HepG2 (cell line): ENCODE data around the gene GUCA1A. TPM values are rescaled to one million over a fixed set of nuclear protein-coding genes. Genes with fewer than 3 reads are reported as not detected.

Experiments used
- ATAC-seq: fragments of 200-7000 bp; cut with Tn5 transposase; 3 replicates; pipeline ENCODE4 v1.9.1; 2020; ENCODE audit warnings: mild to moderate bottlenecking, moderate library complexity
- BruUV-seq: library from RNA; stranded (reverse); fragments of 400-500 nt; replicated peaks from 2 replicates; lab custom pipeline; 2021; lab: Mats Ljungman, UMichigan
- CTCF ChIA-PET: fragments of 300-600 bp; formaldehyde crosslinking; extraction: SDS; loops from one replicate; lab custom pipeline; 2021; ENCODE audit warnings: low total read pairs, inconsistent platforms, low intra/inter-chr PET ratio; lab: Yijun Ruan, JAX
- POLR2A ChIA-PET: fragments of 350-600 bp; sonication (Branson Sonifier 250); formaldehyde crosslinking; loops from one replicate; lab custom pipeline; 2020; ENCODE audit warnings: antibody characterized with exemption, inconsistent platforms; lab: Yijun Ruan, JAX
- DNase-seq: peaks from one replicate; pipeline ENCODE4 v3.0.0-alpha.2; 2015; ENCODE audit warnings: low spot score
- FAIRE-seq: peaks from 3 replicates; lab custom pipeline; 2011; peaks lifted over from hg19 to GRCh38; lab: Jason Lieb, UNC
- H2AFZ ChIP-seq: one replicate; pipeline ENCODE4 v1.6.1; 2011; ENCODE audit warnings: low read length, inconsistent platforms
- H3K27ac ChIP-seq: fragments of 300-600 bp; 3 replicates; pipeline ENCODE4 v1.8.0; 2011; ENCODE audit warnings: mixed run types, mild to moderate bottlenecking, mixed read lengths, low read length, inconsistent platforms; ENCODE audit not compliant: insufficient read depth; ENCODE audit errors: extremely low read length
- H3K27me3 ChIP-seq, 2 experiments: fragments of 200-600 bp in 1 of 2; 2 replicates in 1 of 2; 3 replicates in 1 of 2; pipeline versions ENCODE4 v1.6.0 to v1.8.0; 2011; ENCODE audit warnings: low read length in 2 of 2, mild to moderate bottlenecking in 2 of 2, moderate library complexity in 2 of 2, inconsistent platforms in 1 of 2; ENCODE audit not compliant: insufficient read depth in 2 of 2, control insufficient read depth in 1 of 2
- H3K36me3 ChIP-seq, 2 experiments: fragments of 200-600 bp in 1 of 2; replicated peaks in 1 of 2; 2 replicates in 1 of 2; 3 replicates in 1 of 2; pipeline versions ENCODE4 v1.5.1 to v1.8.0; 2011; ENCODE audit warnings: low read length in 2 of 2, inconsistent platforms in 1 of 2; ENCODE audit not compliant: insufficient read depth in 2 of 2, control insufficient read depth in 1 of 2
- H3K4me1 ChIP-seq: 2 replicates; pipeline ENCODE4 v1.5.1; 2012; ENCODE audit warnings: low read length, inconsistent platforms; ENCODE audit not compliant: insufficient read depth
- H3K4me2 ChIP-seq: 2 replicates; pipeline ENCODE4 v1.6.0; 2011; ENCODE audit warnings: low read depth, low read length, inconsistent platforms
- H3K4me3 ChIP-seq, 3 experiments: fragments of 200-600 bp in 1 of 3; sonication (generic), shearing (Covaris generic) in 1 of 3; replicated peaks in 1 of 3; 2 replicates each; pipeline ENCODE4 v1.5.1; 2011 to 2016; ENCODE audit warnings: low read length in 3 of 3, inconsistent platforms in 2 of 3, low read depth in 2 of 3, mild to moderate bottlenecking in 2 of 3, control low read depth in 1 of 3, mixed read lengths in 1 of 3; ENCODE audit not compliant: insufficient read depth in 1 of 3
- H3K79me2 ChIP-seq: one replicate; pipeline ENCODE4 v1.6.1; 2011; ENCODE audit warnings: low read length, inconsistent platforms; ENCODE audit not compliant: insufficient read depth
- H3K9ac ChIP-seq: 2 replicates; pipeline ENCODE4 v1.6.0; 2011; ENCODE audit warnings: mild to moderate bottlenecking, low read depth, low read length, inconsistent platforms; ENCODE audit not compliant: insufficient read depth
- H3K9me3 ChIP-seq: 2 replicates; pipeline ENCODE4 v1.5.1; 2012; ENCODE audit warnings: mild to moderate bottlenecking, low read length
- H4K20me1 ChIP-seq: 2 replicates; pipeline ENCODE4 v1.6.0; 2011; ENCODE audit warnings: inconsistent platforms, mild to moderate bottlenecking, low read length, moderate library complexity; ENCODE audit not compliant: insufficient read depth
- ADNP ChIP-seq: sonication (generic); formaldehyde crosslinking; IDR thresholded peaks from 2 replicates; pipeline ENCODE4 v1.4.0; 2020; ENCODE audit warnings: missing genetic modification reagents
- CENPT ChIP-seq: sonication (generic); formaldehyde crosslinking; IDR thresholded peaks from 2 replicates; pipeline ENCODE4 v1.8.0; 2022; ENCODE audit warnings: low read depth, mild to moderate bottlenecking, moderate library complexity, missing genetic modification reagents
- FOXK2 ChIP-seq: fragments of 450-650 bp; IDR thresholded peaks from 2 replicates; pipeline ENCODE4 v1.6.1; 2016
- HNF1B ChIP-seq: sonication (generic); formaldehyde crosslinking; IDR thresholded peaks from 2 replicates; pipeline ENCODE4 v1.5.1; 2020; ENCODE audit warnings: mild to moderate bottlenecking, moderate library complexity, missing genetic modification reagents
- PITX1 ChIP-seq: sonication (generic); formaldehyde crosslinking; IDR thresholded peaks from 2 replicates; pipeline ENCODE4 v1.5.1; 2020; ENCODE audit warnings: mild to moderate bottlenecking, missing genetic modification reagents
- PREB ChIP-seq: sonication (generic); formaldehyde crosslinking; IDR thresholded peaks from 2 replicates; pipeline ENCODE4 v1.4.0; 2020; ENCODE audit warnings: missing genetic modification reagents
- SETDB1 ChIP-seq: sonication (generic); formaldehyde crosslinking; IDR thresholded peaks from 2 replicates; pipeline ENCODE4 v1.5.1; 2020; ENCODE audit warnings: missing genetic modification reagents, mild to moderate bottlenecking, borderline replicate concordance
- TCF7L2 ChIP-seq: IDR thresholded peaks from 2 replicates; pipeline ENCODE4 v1.6.1; 2011; ENCODE audit warnings: mild to moderate bottlenecking, low read depth, low read length, moderate library complexity
- THRA ChIP-seq: sonication (generic); formaldehyde crosslinking; IDR thresholded peaks from 2 replicates; pipeline ENCODE4 v1.4.0; 2020; ENCODE audit warnings: missing genetic modification reagents, borderline replicate concordance
- XBP1 ChIP-seq: sonication (generic); formaldehyde crosslinking; IDR thresholded peaks from 2 replicates; pipeline ENCODE4 v1.5.0; 2020; ENCODE audit warnings: missing genetic modification reagents
- ZBTB14 ChIP-seq: sonication (generic); formaldehyde crosslinking; IDR thresholded peaks from 2 replicates; pipeline ENCODE4 v1.4.0; 2020; ENCODE audit warnings: missing genetic modification reagents
- ZBTB3 ChIP-seq: sonication (generic); formaldehyde crosslinking; IDR thresholded peaks from 2 replicates; pipeline ENCODE4 v1.4.0; 2020; ENCODE audit warnings: low read depth, mild to moderate bottlenecking, moderate library complexity, missing genetic modification reagents, borderline replicate concordance
- ZBTB33 ChIP-seq: sonication (generic); formaldehyde crosslinking; IDR thresholded peaks from 2 replicates; pipeline ENCODE4 v1.4.0; 2020; ENCODE audit warnings: missing genetic modification reagents
- ZNF180 ChIP-seq: sonication (generic); formaldehyde crosslinking; IDR thresholded peaks from 2 replicates; pipeline ENCODE4 v1.4.0; 2020; ENCODE audit warnings: low read depth, missing genetic modification reagents, borderline replicate concordance
- ZNF547 ChIP-seq: sonication (generic); formaldehyde crosslinking; IDR thresholded peaks from 2 replicates; pipeline ENCODE4 v1.5.1; 2020; ENCODE audit warnings: mild to moderate bottlenecking, missing genetic modification reagents
- WGBS: methylation state at CpG from one replicate; pipeline ENCODE4 v1.1.6; 2017; ENCODE audit warnings: low lambda C conversion rate; 5-methylcytosine and 5-hydroxymethylcytosine counted together
- in situ Hi-C: cut with HindIII; loops from 2 replicates; pipeline ENCODE4 v1.10.0; 2017; ENCODE audit warnings: low pct_unique_long_range_greater_than_20kb; ENCODE audit not compliant: extremely low pct_ligation_motif_present
- intact Hi-C: fragments of 100-400 bp; cut with micrococcal nuclease; formaldehyde crosslinking; loops from one replicate; pipeline ENCODE4 v1.10.0; 2022; ENCODE audit not compliant: unreplicated experiment
- polyA plus RNA-seq, 8 experiments: library from polyadenylated mRNA; depleted of rRNA in 3 of 8; stranded (reverse) in 7 of 8; unstranded in 1 of 8; fragments of >200 nt; fragmentation: Illumina TruSeq in 4 of 8; extraction: Trizol in 4 of 8; gene quantifications; 2 replicates each; pipeline versions ENCODE4 v1.2.1 to v1.2.3, GENCODE V29; 2011 to 2016; ENCODE audit warnings: low read depth in 4 of 8, missing spikeins in 1 of 8, mixed read lengths in 1 of 8; ENCODE audit not compliant: insufficient read depth in 1 of 8
- total RNA-seq, 5 experiments: library from RNA; depleted of rRNA; stranded (reverse); fragments of >200 nt; fragmentation: Illumina TruSeq; extraction: Trizol; gene quantifications; 2 replicates each; pipeline ENCODE4 v1.2.3, GENCODE V29; 2016; ENCODE audit warnings: low read depth in 1 of 5
- TF ChIP-seq, protein P1 (sequence below): sonication (generic); formaldehyde crosslinking; IDR thresholded peaks from 2 replicates; pipeline ENCODE4 v1.5.0; 2020; ENCODE audit warnings: missing genetic modification reagents

Gene GUCA1A
- total and polyA plus RNA-seq, 2 of the 13 experiments (the other 11 are each of a cell fraction or from before 2014, with no cell fraction given), result not detected

- Histone ChIP-seq H4K20me1 (no peaks in the 10 kb centered on the region), H2AFZ (no peak overlapping the region), H3K27ac (no peak overlapping the region), H3K36me3 (no peaks in the 10 kb centered on the region), H3K9ac (no peak overlapping the region), H3K4me2 (no peak overlapping the region), H3K9me3 (no peaks in the 10 kb centered on the region), H3K79me2 (no peaks in the 10 kb centered on the region), H3K4me3 (no peak overlapping the region), H3K4me1 (0 out of 2 replicates have a peak, but pooled peaks cover 5% of the 10 kb centered on the region), H3K27me3 (no peaks in the 10 kb centered on the region)
- 76% methylated on average over 5 of the region's 5 CpGs for WGBS
- intact Hi-C loops, result no loop called here
- ATAC-seq (no peak), DNase-seq (no peak), FAIRE-seq (no peak)
- in situ Hi-C loops, result no loop called here
- ChIA-PET CTCF (no interaction called here), POLR2A (no interaction called here)
- TF ChIP-seq FOXK2, result no peak
- TF ChIP-seq PREB, result no peak
- no peak for TF ChIP-seq ADNP (CRISPR knock-in tag)
- no peak for TF ChIP-seq TCF7L2
- no peak for TF ChIP-seq THRA (CRISPR knock-in tag)
- TF ChIP-seq ZNF547 (CRISPR knock-in tag), result no peak
- TF ChIP-seq XBP1 (CRISPR knock-in tag), result no peak
- TF ChIP-seq ZBTB33 (CRISPR knock-in tag), result no peak
- no peak for TF ChIP-seq HNF1B (CRISPR knock-in tag)
- no peak for TF ChIP-seq ZNF180
- TF ChIP-seq, protein P1, sequence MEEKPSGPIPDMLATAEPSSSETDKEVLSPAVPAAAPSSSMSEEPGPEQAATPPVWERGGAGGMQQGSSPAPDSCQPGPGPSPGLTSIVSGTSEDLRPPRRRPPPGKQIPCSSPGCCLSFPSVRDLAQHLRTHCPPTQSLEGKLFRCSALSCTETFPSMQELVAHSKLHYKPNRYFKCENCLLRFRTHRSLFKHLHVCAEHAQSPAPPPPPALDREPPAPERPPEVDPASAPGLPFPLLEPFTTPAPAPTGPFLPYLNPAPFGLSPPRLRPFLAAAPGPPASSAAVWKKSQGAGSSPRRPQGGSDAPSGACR (CRISPR knock-in tag), result no peak
- TF ChIP-seq ZBTB14 (CRISPR knock-in tag), result no peak
- no peak for TF ChIP-seq CENPT (CRISPR knock-in tag)
- no peak for TF ChIP-seq PITX1
- no peak for TF ChIP-seq SETDB1 (CRISPR knock-in tag)
- TF ChIP-seq ZBTB3, result no peak
- no TSS peak for BruUV-seq
Observed at GRCh38 chr6:42182101-42182500, 8.9 kb downstream of the GUCA1A start.
